ENCODE data around the gene SLC8A3.

GRCh38 chr14:70123796-70124195 lies 65.0 kb downstream of the SLC8A3 start:
- TF ChIP-seq KMT2A (CRISPR knock-in tag; IDR thresholded peaks at IDR 0.05) = no peak
- TF ChIP-seq FOXJ3 (CRISPR knock-in tag; IDR thresholded peaks at IDR 0.05; ENCODE audit: borderline replicate concordance) = no peak
- no peak for TF ChIP-seq ARNTL (CRISPR knock-in tag; IDR thresholded peaks at IDR 0.05)
- no peak for TF ChIP-seq ZBTB43 (CRISPR knock-in tag; conservative IDR thresholded peaks at IDR 0.05)
